A375 (cell line): ENCODE data around the gene RBSN. TPM values are rescaled to one million over a fixed set of nuclear protein-coding genes. Genes with fewer than 3 reads are reported as not detected.

ENCODE experiments used
- total RNA-seq: library from RNA; depleted of rRNA; stranded (reverse); fragments of >200 nt; shearing (Covaris generic); gene quantifications from 2 replicates; pipeline ENCODE4 v1.2.3, GENCODE V29; 2014; rRNA removed

Gene RBSN
- total RNA-seq: 17.1 and 17.3 TPM in 2 replicates

DNA sequence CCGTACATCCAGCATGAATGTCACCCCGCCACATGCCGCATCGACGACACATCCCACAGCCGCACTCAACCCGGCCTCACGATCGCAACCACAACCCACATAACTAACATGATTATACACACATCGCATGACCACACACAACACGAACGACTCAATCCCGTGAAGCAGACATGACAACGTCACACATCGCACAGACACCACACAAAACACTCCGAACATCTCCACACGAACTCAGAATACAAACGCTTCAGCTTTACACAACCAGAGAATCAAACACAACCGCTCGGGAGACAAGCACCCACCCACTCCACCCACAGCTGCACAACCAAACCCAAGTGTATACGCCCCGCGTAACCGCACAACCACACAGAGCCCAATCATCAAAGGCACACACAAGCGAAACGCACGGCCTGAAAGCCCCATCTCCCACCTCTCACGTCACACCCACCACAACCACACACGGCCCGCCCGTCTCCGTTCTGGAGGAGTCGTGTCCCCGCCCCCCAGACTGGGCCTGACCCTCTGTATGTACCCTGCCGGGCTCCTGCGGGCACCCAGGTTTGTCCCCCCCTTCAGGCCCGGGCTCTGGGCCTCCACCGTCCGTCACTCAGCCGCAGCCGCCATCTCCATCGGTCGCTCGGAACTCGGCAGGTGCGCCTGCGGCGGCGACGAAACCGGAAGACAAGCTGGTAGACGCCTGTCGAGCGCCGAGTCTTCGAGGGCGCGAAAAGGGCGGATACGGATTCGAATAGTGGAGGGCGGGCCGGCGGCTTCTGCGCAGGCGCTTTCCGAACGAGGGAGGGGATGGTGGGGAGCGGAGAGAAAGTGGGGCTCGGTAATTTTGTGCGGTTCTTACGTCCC, at the start of gene RBSN:
Gene RBSN, minus strand, starts transcription at position 646 of the 861 bp plus-strand sequence. CDS start 3,028 bp downstream, outside the sequence.

DNA sequence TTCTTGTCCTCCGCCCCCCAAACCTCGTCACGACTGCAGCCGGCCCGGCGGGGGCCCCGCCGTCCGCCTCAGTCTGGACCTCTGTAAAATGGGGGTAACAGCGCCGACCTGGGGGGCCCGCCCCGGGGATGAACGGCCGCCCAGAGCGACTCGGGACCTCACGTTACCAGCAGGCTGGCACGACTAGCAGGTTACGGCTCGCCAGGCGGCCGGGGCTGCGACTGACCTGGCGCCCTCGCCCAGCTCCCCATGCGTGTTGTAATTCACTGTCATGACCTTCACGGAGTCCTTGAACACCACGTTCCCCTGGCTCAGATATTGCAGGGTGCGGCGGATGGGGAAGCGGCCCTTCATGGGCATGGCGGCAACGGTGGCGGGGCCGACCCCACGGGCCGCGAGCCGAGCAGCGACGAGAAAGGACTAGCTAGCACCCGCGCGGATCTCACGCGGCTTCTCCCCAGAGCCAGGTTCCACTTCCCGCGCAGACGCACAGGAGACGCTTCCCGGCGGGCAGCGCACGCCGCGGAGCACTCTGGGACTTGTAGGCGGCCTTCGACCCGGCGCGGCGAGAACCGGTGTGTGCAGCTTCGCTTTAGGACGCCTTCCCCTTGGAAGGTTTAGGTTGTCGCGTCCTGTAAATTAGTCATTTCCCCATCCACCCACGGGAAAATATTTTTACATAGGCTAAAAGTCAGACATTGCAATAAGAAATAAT, 34.0 kb downstream of the RBSN start, which contains the start of gene MRPS25:
Gene MRPS25, minus strand, starts transcription at position 481 of the 715 bp plus-strand sequence. Its CDS starts 121 bp downstream, at position 360.

Other genes with a start within 250 kb of the RBSN start
- gene NR2C2, start 151.6 kb downstream of the RBSN start, total RNA-seq: 13.0 and 22.3 TPM in 2 replicates
- gene MRPS25, start 33.8 kb downstream of the RBSN start, total RNA-seq: 34.6 and 37.0 TPM in 2 replicates
- 31.2 and 42.1 TPM in 2 replicates for gene CAPN7, start 107.1 kb upstream of the RBSN start, total RNA-seq
- gene SH3BP5, start 233.4 kb upstream of the RBSN start, total RNA-seq: 8.3 and 9.3 TPM in 2 replicates